ENCODE measurements around the gene FGGY. TPM values are rescaled to one million over a fixed set of nuclear protein-coding genes. Genes with fewer than 3 reads are reported as not detected.
A peak's percentile ranks its signal among the peaks of the same experiment; 100 is the strongest.

The FGGY gene
- total RNA-seq, 2 donors from 2014 or later = 14.1 to 14.8 TPM

- no peaks in the 10 kb centered on the region for H3K9me3 Mint-ChIP-seq
- H3K9ac ChIP-seq (ENCODE audit: extremely low read depth, low read length, poor library complexity, severe bottlenecking) = no peak overlapping the region
- TF ChIP-seq, protein P1, sequence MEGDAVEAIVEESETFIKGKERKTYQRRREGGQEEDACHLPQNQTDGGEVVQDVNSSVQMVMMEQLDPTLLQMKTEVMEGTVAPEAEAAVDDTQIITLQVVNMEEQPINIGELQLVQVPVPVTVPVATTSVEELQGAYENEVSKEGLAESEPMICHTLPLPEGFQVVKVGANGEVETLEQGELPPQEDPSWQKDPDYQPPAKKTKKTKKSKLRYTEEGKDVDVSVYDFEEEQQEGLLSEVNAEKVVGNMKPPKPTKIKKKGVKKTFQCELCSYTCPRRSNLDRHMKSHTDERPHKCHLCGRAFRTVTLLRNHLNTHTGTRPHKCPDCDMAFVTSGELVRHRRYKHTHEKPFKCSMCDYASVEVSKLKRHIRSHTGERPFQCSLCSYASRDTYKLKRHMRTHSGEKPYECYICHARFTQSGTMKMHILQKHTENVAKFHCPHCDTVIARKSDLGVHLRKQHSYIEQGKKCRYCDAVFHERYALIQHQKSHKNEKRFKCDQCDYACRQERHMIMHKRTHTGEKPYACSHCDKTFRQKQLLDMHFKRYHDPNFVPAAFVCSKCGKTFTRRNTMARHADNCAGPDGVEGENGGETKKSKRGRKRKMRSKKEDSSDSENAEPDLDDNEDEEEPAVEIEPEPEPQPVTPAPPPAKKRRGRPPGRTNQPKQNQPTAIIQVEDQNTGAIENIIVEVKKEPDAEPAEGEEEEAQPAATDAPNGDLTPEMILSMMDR (conservative IDR thresholded peaks at IDR 0.05) = no peak
- H3K4me1 ChIP-seq (ENCODE audit: control insufficient read depth, insufficient read depth, low read length) = peaks cover 10% of the 10 kb centered on the region
- H3K27me3 ChIP-seq (ENCODE audit: control insufficient read depth, insufficient read depth, low read length, poor library complexity, severe bottlenecking) = no peaks in the 10 kb centered on the region
- H3K4me3 ChIP-seq (ENCODE audit: low read length) = no peak overlapping the region
- WGBS, 2 experiments (ENCODE audit: insufficient coverage in 1 of 2, insufficient read length in 1 of 2) = 95 to 100% methylated on average over 2 to 3 of the region's 3 CpGs
- DNase-seq = no peak
- H3K4me1 Mint-ChIP-seq = peaks cover 32% of the 10 kb centered on the region
- no peaks in the 10 kb centered on the region for H3K36me3 ChIP-seq (ENCODE audit: control insufficient read depth, insufficient read depth, low read length)
- H3K27ac Mint-ChIP-seq = no peak overlapping the region
- no peak overlapping the region for H3K27ac ChIP-seq (ENCODE audit: low read depth, low read length)
- no peaks in the 10 kb centered on the region for H3K9me3 ChIP-seq (ENCODE audit: control insufficient read depth, low read length)
- H3K27me3 Mint-ChIP-seq (ENCODE audit: insufficient read depth) = no peaks in the 10 kb centered on the region
- H3K36me3 Mint-ChIP-seq (ENCODE audit: low read depth) = peaks cover 2% of the 10 kb centered on the region
- H3K4me3 Mint-ChIP-seq = no peak overlapping the region
Observed at GRCh38 chr1:59390307-59390706, 93.4 kb downstream of the FGGY start.

- H3K27ac Mint-ChIP-seq = no peak overlapping the region
- no peak for DNase-seq
- H3K4me3 Mint-ChIP-seq = no peak overlapping the region
- Histone ChIP-seq H3K36me3 (ENCODE audit: control insufficient read depth, insufficient read depth, low read length) (no peaks in the 10 kb centered on the region), H3K4me1 (ENCODE audit: control insufficient read depth, insufficient read depth, low read length) (peaks cover 10% of the 10 kb centered on the region), H3K27me3 (ENCODE audit: control insufficient read depth, insufficient read depth, low read length, poor library complexity, severe bottlenecking) (no peaks in the 10 kb centered on the region), H3K4me3 (ENCODE audit: low read length) (no peak overlapping the region), H3K9me3 (ENCODE audit: control insufficient read depth, low read length) (no peaks in the 10 kb centered on the region), H3K27ac (ENCODE audit: low read depth, low read length) (no peak overlapping the region), H3K9ac (ENCODE audit: extremely low read depth, low read length, poor library complexity, severe bottlenecking) (no peak overlapping the region)
- H3K4me1 Mint-ChIP-seq = peaks cover 37% of the 10 kb centered on the region
- no peaks in the 10 kb centered on the region for H3K27me3 Mint-ChIP-seq (ENCODE audit: insufficient read depth)
- 88 to 91% methylated on average over 6 to 7 of the region's 7 CpGs for WGBS, 2 experiments (ENCODE audit: insufficient coverage in 1 of 2, insufficient read length in 1 of 2)
- H3K36me3 Mint-ChIP-seq (ENCODE audit: low read depth) = no peaks in the 10 kb centered on the region
- no peaks in the 10 kb centered on the region for H3K9me3 Mint-ChIP-seq
- TF ChIP-seq, protein P1 (conservative IDR thresholded peaks at IDR 0.05) = no peak
Observed at GRCh38 chr1:59391212-59392179, 94.6 kb downstream of the FGGY start.

GRCh38 chr1:59393211-59394180, 96.6 kb downstream of the FGGY start:
- peak overlapping the region; percentile 22 for H3K27ac Mint-ChIP-seq
- WGBS, 2 experiments (ENCODE audit: insufficient coverage in 1 of 2, insufficient read length in 1 of 2) = 56 to 70% methylated on average over 3 to 6 of the region's 7 CpGs
- no peaks in the 10 kb centered on the region for H3K9me3 Mint-ChIP-seq
- peaks cover 40% of the 10 kb centered on the region for H3K4me1 Mint-ChIP-seq
- H3K4me3 Mint-ChIP-seq = peak overlapping the region; percentile 12
- no peak for DNase-seq
- H3K36me3 ChIP-seq (ENCODE audit: control insufficient read depth, insufficient read depth, low read length) = no peaks in the 10 kb centered on the region
- peaks cover 10% of the 10 kb centered on the region for H3K4me1 ChIP-seq (ENCODE audit: control insufficient read depth, insufficient read depth, low read length)
- H3K27me3 ChIP-seq (ENCODE audit: control insufficient read depth, insufficient read depth, low read length, poor library complexity, severe bottlenecking) = no peaks in the 10 kb centered on the region
- no peaks in the 10 kb centered on the region for H3K9me3 ChIP-seq (ENCODE audit: control insufficient read depth, low read length)
- no peak overlapping the region for H3K9ac ChIP-seq (ENCODE audit: extremely low read depth, low read length, poor library complexity, severe bottlenecking)
- peak overlapping the region; percentile 76 for H3K27ac ChIP-seq (ENCODE audit: low read depth, low read length)
- no peaks in the 10 kb centered on the region for H3K27me3 Mint-ChIP-seq (ENCODE audit: insufficient read depth)
- H3K36me3 Mint-ChIP-seq (ENCODE audit: low read depth) = no peaks in the 10 kb centered on the region
- no peak overlapping the region for H3K4me3 ChIP-seq (ENCODE audit: low read length)
- TF ChIP-seq, protein P1 (conservative IDR thresholded peaks at IDR 0.05) = no peak

All from endodermal cell (in vitro differentiated cells).